ENCODE data around the gene PSG4. TPM values are rescaled to one million over a fixed set of nuclear protein-coding genes. Genes with fewer than 3 reads are reported as not detected.

PSG4 gene
- total RNA-seq, 1 donor from 2014 or later = not detected

DNA sequence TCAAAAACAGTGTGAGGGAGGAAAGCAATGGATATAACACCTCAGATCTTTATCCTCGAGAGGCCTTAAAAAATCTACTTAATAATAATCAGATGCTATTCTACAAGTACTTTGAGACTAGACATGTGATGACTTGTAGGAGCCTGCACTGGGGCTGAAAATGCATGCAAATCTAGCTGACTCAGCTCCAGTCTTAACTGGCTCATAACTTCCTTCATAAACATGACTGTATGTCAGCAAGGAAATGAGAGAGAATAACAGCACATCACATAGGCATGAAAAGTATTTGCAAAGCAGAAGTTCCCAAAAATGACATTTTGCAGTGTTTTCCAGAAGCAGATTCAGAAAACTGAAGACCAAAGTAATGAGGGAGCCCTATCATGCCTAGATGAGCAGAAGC, 57.2 kb downstream of the PSG4 start:
- ATAC-seq (ENCODE audit: low read depth) = no peak

More for the DNA sequence above, 57.2 kb downstream of the PSG4 start:
- H3K9me3 Mint-ChIP-seq = peaks cover 3% of the 10 kb centered on the region
- H3K27ac Mint-ChIP-seq = no peak overlapping the region
- no peaks in the 10 kb centered on the region for H3K36me3 Mint-ChIP-seq (ENCODE audit: low read depth)
- TF ChIP-seq, protein P1, sequence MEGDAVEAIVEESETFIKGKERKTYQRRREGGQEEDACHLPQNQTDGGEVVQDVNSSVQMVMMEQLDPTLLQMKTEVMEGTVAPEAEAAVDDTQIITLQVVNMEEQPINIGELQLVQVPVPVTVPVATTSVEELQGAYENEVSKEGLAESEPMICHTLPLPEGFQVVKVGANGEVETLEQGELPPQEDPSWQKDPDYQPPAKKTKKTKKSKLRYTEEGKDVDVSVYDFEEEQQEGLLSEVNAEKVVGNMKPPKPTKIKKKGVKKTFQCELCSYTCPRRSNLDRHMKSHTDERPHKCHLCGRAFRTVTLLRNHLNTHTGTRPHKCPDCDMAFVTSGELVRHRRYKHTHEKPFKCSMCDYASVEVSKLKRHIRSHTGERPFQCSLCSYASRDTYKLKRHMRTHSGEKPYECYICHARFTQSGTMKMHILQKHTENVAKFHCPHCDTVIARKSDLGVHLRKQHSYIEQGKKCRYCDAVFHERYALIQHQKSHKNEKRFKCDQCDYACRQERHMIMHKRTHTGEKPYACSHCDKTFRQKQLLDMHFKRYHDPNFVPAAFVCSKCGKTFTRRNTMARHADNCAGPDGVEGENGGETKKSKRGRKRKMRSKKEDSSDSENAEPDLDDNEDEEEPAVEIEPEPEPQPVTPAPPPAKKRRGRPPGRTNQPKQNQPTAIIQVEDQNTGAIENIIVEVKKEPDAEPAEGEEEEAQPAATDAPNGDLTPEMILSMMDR (IDR thresholded peaks at IDR 0.05) = no peak
- ChIA-PET POLR2A (no interaction called here), CTCF (no interaction called here)
- no peak overlapping the region for H3K4me3 Mint-ChIP-seq
- intact Hi-C loops (cut with micrococcal nuclease) = no loop called here
- H3K27me3 Mint-ChIP-seq = no peaks in the 10 kb centered on the region
- DNase-seq = no peak
- H3K4me1 Mint-ChIP-seq = no peaks in the 10 kb centered on the region

Other genes starting within 250 kb of the PSG4 start
- not detected in 2 replicates for gene PSG11, start 179.2 kb downstream of the PSG4 start, total RNA-seq
- not detected in 2 replicates for gene PSG2, start 122.9 kb downstream of the PSG4 start, total RNA-seq
- gene PSG5, start 19.1 kb downstream of the PSG4 start, total RNA-seq = not detected in 2 replicates
- gene PSG9, start 63.9 kb upstream of the PSG4 start, total RNA-seq = not detected in 2 replicates
- not detected in 2 replicates for gene CD177, start 148.0 kb upstream of the PSG4 start, total RNA-seq
- not detected in 2 replicates for gene TEX101, start 209.3 kb upstream of the PSG4 start, total RNA-seq

Data from activated B cell treated with CpG ODN at 0.5 μM for 24 hours (primary cell).